Hypothalamus (tissue), 51 donors: Measurements from ENCODE around the gene TMEM120A.
"Not testable (repeated sequence)": the region's sequence is repeated elsewhere in the genome, so short reads cannot be mapped to it uniquely, and the experiment has no call there.

Experiments used
- DNase-seq, 51 donors: peaks; one replicate each; lab custom pipeline; 2025; lab: John Stamatoyannopoulos, UW

The TMEM120A gene

DNA sequence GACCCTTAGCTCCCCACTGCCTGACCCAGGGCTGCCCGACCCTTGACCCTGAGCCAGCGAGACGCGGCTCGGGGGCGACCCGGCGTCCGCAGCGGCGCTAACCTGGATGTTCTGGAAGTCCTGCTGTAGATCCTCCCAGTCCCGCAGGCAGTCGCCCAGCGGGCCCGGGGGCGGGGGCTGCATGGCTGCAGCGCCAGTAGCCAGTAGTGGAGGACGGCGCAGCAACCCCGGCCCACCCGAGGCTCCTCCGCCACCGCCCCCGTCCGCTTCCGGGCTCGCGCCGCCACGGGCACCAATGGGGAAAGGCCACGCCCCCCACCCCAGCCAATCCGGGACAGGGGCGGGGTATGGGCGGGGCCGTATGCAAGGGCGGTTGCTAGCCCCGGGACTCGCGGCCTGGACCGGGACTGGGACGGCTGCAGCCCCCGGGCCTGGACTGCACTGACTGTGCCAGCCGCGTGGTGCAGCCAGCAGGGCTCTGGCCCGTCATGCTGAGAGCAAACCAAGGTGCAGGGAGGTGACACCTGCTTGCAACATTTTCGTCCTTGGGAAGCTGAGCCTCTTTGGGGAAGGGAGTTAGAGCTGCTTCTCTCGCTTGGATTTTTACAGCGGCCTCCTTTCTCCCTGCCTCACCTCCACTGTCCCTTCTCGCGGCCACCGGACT is at the start of gene TMEM120A:
TSS of gene TMEM120A (minus strand) at position 208 of the 664 bp plus-strand sequence. CDS start at position 183, 25 bp downstream.
- DNase-seq, result peak; percentile 52 to 96 (median 91)

DNA sequence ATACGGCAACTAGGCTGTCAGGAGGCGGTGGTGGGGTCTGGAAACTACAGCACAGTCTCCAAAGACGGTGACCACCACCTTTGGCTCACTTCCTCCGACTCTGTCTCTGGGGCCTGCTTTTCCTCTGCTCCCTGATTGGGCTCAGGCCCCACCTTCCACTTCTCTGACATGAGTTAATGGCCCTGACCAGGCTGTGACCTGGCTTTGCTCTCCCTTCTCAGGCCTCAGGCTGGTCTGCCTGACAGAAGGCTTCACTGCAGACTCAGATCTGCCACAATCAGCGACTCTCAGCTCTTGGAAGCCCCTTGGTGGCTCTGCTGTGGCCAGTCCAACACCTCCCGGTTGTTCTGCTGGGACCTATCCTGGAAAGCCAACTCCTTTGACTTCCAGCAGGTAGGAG is 45.7 kb upstream of the TMEM120A start:
- DNase-seq, result no peak

DNA sequence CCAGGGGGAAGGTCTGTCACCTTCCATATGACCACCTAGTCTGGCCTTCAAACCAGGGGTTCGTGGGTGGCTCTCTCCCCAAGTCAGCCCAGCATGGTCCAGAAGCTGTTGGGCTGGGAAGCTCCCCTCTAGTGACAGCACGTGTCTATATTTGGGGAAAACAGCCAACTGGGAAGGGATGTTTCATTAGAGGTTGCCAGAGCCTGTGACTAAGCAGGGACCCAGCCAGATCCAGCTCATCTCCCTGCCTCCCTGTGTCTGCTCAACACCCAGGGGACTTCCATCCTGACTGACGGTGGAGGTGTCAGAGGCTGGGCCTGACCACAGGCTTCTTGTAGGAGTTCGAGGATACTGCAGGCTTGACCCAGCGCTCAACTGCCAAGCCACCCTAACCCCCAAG is 42.9 kb upstream of the TMEM120A start:
- peak in 1 of 51 donors; percentile 23 for DNase-seq

- no peak for DNase-seq
These were observed 37.6 kb upstream of the TMEM120A start for GRCh38 chr7:76031964-76032363.

- not testable (repeated sequence) for DNase-seq
These were observed 35.3 kb upstream of the TMEM120A start for GRCh38 chr7:76029682-76030081.

- peak in 12 of 51 donors; percentile 2 to 23 (median 8) for DNase-seq
These were observed 28.6 kb upstream of the TMEM120A start for GRCh38 chr7:76023002-76023401.

- no peak for DNase-seq
These were observed 27.8 kb upstream of the TMEM120A start for GRCh38 chr7:76022026-76022780.

- peak in 44 of 51 donors; percentile 1 to 78 (median 26) for DNase-seq
These were observed 25.8 kb upstream of the TMEM120A start for GRCh38 chr7:76020031-76020714.

DNA sequence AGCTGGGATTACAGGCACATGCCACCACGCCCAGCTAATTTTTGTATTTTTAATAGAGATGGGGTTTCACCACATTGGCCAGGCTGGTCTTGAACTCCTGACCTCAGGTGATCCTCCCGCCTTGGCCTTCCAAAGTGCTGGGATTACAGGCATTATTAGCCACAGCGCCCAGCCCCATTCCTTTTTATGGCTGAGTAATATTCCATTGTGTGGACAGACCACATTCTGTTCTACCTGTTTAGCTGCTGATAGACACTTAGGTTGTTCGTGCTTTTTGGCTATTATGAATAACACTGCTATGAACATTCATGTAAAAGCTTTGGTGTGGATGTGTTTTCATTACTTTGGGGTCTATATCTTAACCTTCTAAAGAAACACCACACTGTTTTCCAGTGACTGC is 24.1 kb upstream of the TMEM120A start:
- not testable (repeated sequence) for DNase-seq

- DNase-seq, result no peak
These were observed 22.0 kb upstream of the TMEM120A start for GRCh38 chr7:76016191-76016947.

- no peak for DNase-seq
These were observed 17.1 kb upstream of the TMEM120A start for GRCh38 chr7:76011442-76011861.

- no peak for DNase-seq
These were observed 15.5 kb upstream of the TMEM120A start for GRCh38 chr7:76009672-76010600.

- DNase-seq, result no peak
These were observed 13.8 kb upstream of the TMEM120A start for GRCh38 chr7:76008156-76008687.

GRCh38 chr7:76005004-76005403 is 10.6 kb upstream of the TMEM120A start:
- DNase-seq, result not testable (repeated sequence)

DNA sequence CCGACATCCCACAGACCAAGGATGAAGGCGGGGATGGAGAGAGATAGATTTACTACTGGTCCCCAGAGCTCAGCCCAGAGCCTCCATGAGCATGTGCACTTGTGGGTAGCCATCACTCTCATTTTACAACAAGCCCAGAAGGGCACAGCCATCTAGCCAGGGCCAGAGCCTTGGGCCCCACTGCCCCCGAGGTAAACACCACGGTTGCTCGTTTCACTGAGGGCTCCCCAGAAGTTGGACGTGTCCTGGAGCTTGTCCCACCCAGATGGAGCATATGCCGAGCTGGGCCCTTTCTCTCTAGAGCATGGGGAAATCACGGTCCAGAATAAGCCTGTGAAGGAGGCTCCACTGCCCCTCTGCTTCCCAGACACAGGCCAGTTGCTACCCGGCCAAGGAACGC is 9.0 kb upstream of the TMEM120A start:
- DNase-seq, result no peak

DNA sequence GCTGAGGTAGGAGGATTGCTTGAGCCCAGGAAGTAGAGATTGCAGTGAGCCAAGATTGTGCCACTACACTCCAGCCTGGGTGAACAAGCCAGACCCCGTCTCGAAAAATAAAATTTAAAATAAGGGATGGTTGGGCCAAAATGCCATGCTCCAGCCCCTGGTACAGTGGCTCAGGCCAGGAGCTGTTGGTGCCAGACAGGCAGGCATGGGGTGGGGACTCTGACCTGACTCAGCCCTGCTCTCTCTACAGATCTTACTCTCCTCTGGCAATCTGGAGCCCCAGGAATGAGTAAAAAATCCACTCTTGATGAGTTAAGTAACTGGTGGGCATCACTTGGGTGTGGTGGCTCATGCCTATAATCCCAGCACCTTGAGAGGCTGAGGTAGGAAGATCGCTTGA is 8.4 kb upstream of the TMEM120A start:
- no peak for DNase-seq

GRCh38 chr7:76002139-76002538 is 7.7 kb upstream of the TMEM120A start:
- DNase-seq, result no peak

DNA sequence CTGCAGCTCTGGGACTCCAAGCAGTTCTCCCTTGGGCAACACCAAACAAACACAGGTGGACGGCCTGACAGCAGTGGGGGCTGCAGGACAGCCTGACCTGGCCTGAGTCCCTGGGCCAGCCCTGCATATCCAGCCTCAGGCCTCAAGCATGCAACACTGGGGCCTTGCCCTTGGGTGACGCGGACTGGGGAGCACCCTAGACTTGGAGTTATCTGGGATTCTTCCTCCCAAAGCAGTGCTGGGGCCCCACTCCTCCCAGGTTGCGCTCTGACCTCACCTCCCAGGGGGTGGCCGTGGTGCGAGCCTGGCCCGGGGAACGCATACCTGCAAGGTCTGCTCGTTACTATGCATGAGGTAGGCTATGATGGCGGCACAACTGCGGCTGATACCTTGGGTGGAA is 6.2 kb upstream of the TMEM120A start:
- no peak for DNase-seq

DNA sequence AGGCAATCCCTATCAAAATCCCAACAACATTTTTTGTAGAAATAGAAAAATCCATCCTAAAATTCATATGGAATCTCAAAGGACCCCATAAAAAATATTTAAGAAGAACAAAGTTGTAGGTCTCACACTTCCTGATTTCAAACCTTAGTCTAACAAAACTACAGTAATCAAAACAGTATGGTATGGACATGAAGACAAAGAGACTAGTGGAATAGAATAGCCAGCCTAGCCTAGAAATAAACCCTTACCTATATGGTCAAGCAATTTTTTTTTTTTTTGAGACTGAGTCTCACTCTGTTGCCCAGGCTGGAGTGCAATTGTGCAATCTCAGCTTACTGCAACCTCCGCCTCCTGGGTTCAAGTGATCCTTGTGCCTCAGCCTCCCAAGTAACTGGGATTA is 3.6 kb upstream of the TMEM120A start:
- DNase-seq, result no peak
